SK-N-SH treated with all-trans-retinoic acid at 6 μM for 48 hours (cell line): ENCODE data around the gene XPO6.

ENCODE experiments used
- ATAC-seq: fragments of 200-7000 bp; cut with Tn5 transposase; 3 replicates; pipeline ENCODE4 v1.9.1; 2020; ENCODE audit warnings: mild to moderate bottlenecking, moderate library complexity
- ARNTL ChIP-seq: fragments of 450-650 bp; formaldehyde crosslinking; IDR thresholded peaks from 2 replicates; pipeline ENCODE4 v1.5.0; 2020; ENCODE audit warnings: low read depth, mild to moderate bottlenecking, moderate library complexity, borderline replicate concordance
- BACH2 ChIP-seq: fragments of 250-450 bp; sonication (Bioruptor Pico); IDR thresholded peaks from 2 replicates; pipeline ENCODE4 v1.9.0; 2021; ENCODE audit warnings: mild to moderate bottlenecking, borderline replicate concordance
- CSDC2 ChIP-seq: fragments of 250-450 bp; sonication (Bioruptor Pico); IDR thresholded peaks from 2 replicates; pipeline ENCODE4 v1.5.0; 2020; ENCODE audit warnings: mild to moderate bottlenecking, moderate library complexity
- ESRRG ChIP-seq: fragments of 250-450 bp; sonication (Bioruptor Pico); IDR thresholded peaks from 2 replicates; pipeline ENCODE4 v1.6.1; 2021; ENCODE audit warnings: mild to moderate bottlenecking
- GLIS3 ChIP-seq: fragments of 250-450 bp; sonication (Bioruptor Pico); IDR thresholded peaks from 2 replicates; pipeline ENCODE4 v1.5.0; 2020; ENCODE audit warnings: mild to moderate bottlenecking, moderate library complexity
- ISL1 ChIP-seq: fragments of 250-450 bp; sonication (Bioruptor Pico); IDR thresholded peaks from 2 replicates; pipeline ENCODE4 v2.1.2; 2022; ENCODE audit warnings: mild to moderate bottlenecking, moderate library complexity
- OSR1 ChIP-seq: fragments of 250-450 bp; sonication (Bioruptor Pico); IDR thresholded peaks from 2 replicates; pipeline ENCODE4 v1.8.0; 2022; ENCODE audit warnings: moderate library complexity, mild to moderate bottlenecking, inconsistent platforms
- PPARA ChIP-seq: fragments of 250-450 bp; sonication (Bioruptor Pico); IDR thresholded peaks from 2 replicates; pipeline ENCODE4 v1.5.0; 2020; ENCODE audit warnings: mild to moderate bottlenecking, borderline replicate concordance
- RARB ChIP-seq: fragments of 250-450 bp; sonication (Bioruptor Pico); IDR thresholded peaks from 2 replicates; pipeline ENCODE4 v1.8.0; 2021; ENCODE audit warnings: mild to moderate bottlenecking, moderate library complexity
- SNAI2 ChIP-seq: fragments of 250-450 bp; sonication (Bioruptor Pico); IDR thresholded peaks from 2 replicates; pipeline ENCODE4 v1.5.0; 2020; ENCODE audit warnings: mild to moderate bottlenecking, moderate library complexity
- TCF4 ChIP-seq: fragments of 250-450 bp; sonication (Bioruptor Pico); IDR thresholded peaks from 2 replicates; pipeline ENCODE4 v1.8.0; 2021; ENCODE audit warnings: mild to moderate bottlenecking, moderate library complexity, borderline replicate concordance
- TOX ChIP-seq: fragments of 250-450 bp; sonication (Bioruptor Pico); IDR thresholded peaks from 2 replicates; pipeline ENCODE4 v1.8.0; 2021; ENCODE audit warnings: mild to moderate bottlenecking, moderate library complexity, borderline replicate concordance
- ZC3H10 ChIP-seq: fragments of 250-450 bp; sonication (Bioruptor Pico); IDR thresholded peaks from 2 replicates; pipeline ENCODE4 v1.5.1; 2021; ENCODE audit warnings: mild to moderate bottlenecking, moderate library complexity
- ZFP3 ChIP-seq: fragments of 250-450 bp; sonication (Bioruptor Pico); IDR thresholded peaks from 2 replicates; pipeline ENCODE4 v1.5.0; 2020; ENCODE audit warnings: mild to moderate bottlenecking, moderate library complexity
- ZFP30 ChIP-seq: fragments of 450-650 bp; formaldehyde crosslinking; IDR thresholded peaks from 2 replicates; pipeline ENCODE4 v1.5.0; 2022; ENCODE audit warnings: mild to moderate bottlenecking, moderate library complexity
- ZNF565 ChIP-seq: fragments of 450-650 bp; formaldehyde crosslinking; conservative IDR thresholded peaks from 2 replicates; pipeline ENCODE4 v1.5.0; 2020; ENCODE audit warnings: low read depth, mild to moderate bottlenecking, moderate library complexity
- ZNF70 ChIP-seq: fragments of 450-650 bp; formaldehyde crosslinking; IDR thresholded peaks from 2 replicates; pipeline ENCODE4 v1.5.0; 2020; ENCODE audit warnings: mild to moderate bottlenecking, moderate library complexity
- ZNF8 ChIP-seq: fragments of 450-650 bp; formaldehyde crosslinking; IDR thresholded peaks from 2 replicates; pipeline ENCODE4 v1.5.0; 2020; ENCODE audit warnings: mild to moderate bottlenecking, moderate library complexity
- TF ChIP-seq, protein P1 (sequence below): fragments of 250-450 bp; sonication (Bioruptor Pico); IDR thresholded peaks from 2 replicates; pipeline ENCODE4 v1.5.1; 2020; ENCODE audit warnings: low read depth, mild to moderate bottlenecking, moderate library complexity
- TF ChIP-seq, protein P2 (sequence below): fragments of 250-450 bp; sonication (Bioruptor Pico); IDR thresholded peaks from 2 replicates; pipeline ENCODE4 v1.8.0; 2020; ENCODE audit warnings: mild to moderate bottlenecking, moderate library complexity, borderline replicate concordance
- TF ChIP-seq, protein P3 (sequence below): fragments of 250-450 bp; sonication (Bioruptor Pico); IDR thresholded peaks from 2 replicates; pipeline ENCODE4 v1.8.0; 2021; ENCODE audit warnings: low read depth, mild to moderate bottlenecking, moderate library complexity, borderline replicate concordance
- TF ChIP-seq, protein P4 (sequence below): fragments of 250-450 bp; sonication (Bioruptor Pico); IDR thresholded peaks from 2 replicates; pipeline ENCODE4 v1.5.0; 2020; ENCODE audit warnings: mild to moderate bottlenecking, moderate library complexity
- TF ChIP-seq, protein P5 (sequence below): fragments of 250-450 bp; sonication (Bioruptor Pico); IDR thresholded peaks from 2 replicates; pipeline ENCODE4 v1.5.1; 2021; ENCODE audit warnings: mild to moderate bottlenecking, moderate library complexity

XPO6 gene

DNA sequence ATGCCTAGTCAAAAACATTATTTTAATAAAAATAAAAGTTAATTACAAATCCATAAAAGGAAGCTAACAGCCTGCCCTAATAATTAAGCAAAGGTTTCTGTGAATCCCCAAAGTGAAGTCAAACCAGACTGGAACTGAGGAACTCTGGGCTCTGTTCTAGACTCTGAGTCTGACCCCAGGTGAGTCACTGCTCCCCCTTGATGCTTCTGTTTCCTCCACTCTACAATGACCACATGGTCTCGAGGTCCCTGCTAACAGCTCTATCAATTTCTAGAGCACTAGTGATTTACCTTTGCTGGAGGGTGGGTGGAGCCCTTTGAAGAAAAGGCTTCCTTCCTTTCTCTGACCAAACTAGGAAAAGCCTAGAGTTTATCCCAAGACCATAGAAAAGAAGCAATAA is 32.4 kb downstream of the XPO6 start:
- ATAC-seq, result no peak
- TF ChIP-seq GLIS3 (CRISPR knock-in tag) (no peak), RARB (CRISPR knock-in tag) (no peak), ARNTL (CRISPR knock-in tag) (no peak), ZFP30 (no peak), CSDC2 (CRISPR knock-in tag) (no peak)
- TF ChIP-seq, protein P1, sequence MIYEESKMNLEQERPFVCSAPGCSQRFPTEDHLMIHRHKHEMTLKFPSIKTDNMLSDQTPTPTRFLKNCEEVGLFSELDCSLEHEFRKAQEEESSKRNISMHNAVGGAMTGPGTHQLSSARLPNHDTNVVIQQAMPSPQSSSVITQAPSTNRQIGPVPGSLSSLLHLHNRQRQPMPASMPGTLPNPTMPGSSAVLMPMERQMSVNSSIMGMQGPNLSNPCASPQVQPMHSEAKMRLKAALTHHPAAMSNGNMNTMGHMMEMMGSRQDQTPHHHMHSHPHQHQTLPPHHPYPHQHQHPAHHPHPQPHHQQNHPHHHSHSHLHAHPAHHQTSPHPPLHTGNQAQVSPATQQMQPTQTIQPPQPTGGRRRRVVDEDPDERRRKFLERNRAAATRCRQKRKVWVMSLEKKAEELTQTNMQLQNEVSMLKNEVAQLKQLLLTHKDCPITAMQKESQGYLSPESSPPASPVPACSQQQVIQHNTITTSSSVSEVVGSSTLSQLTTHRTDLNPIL (CRISPR knock-in tag), result no peak
- TF ChIP-seq, all 23 proteins: peak for 0

DNA sequence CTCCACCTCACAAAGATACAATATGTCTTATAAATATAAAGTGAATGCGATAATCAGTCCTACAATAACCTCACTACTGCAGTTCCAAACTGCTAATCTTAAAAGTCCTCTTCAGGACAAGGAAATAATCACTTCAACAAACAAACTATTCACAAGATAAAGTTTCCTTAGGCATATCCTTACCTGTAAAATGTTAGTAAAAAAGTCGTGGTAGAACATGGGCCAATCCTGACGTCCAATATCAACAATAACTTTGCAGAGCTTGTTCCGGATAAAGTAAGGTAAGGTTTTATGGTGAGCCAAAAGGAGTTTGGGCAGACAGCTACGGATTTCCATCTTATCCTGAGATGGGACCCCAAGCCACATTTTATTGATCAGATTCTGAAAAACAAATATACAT is 36.0 kb downstream of the XPO6 start:
- no peak for TF ChIP-seq ESRRG (CRISPR knock-in tag)
- TF ChIP-seq, protein P2, sequence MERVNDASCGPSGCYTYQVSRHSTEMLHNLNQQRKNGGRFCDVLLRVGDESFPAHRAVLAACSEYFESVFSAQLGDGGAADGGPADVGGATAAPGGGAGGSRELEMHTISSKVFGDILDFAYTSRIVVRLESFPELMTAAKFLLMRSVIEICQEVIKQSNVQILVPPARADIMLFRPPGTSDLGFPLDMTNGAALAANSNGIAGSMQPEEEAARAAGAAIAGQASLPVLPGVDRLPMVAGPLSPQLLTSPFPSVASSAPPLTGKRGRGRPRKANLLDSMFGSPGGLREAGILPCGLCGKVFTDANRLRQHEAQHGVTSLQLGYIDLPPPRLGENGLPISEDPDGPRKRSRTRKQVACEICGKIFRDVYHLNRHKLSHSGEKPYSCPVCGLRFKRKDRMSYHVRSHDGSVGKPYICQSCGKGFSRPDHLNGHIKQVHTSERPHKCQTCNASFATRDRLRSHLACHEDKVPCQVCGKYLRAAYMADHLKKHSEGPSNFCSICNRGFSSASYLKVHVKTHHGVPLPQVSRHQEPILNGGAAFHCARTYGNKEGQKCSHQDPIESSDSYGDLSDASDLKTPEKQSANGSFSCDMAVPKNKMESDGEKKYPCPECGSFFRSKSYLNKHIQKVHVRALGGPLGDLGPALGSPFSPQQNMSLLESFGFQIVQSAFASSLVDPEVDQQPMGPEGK (CRISPR knock-in tag), result no peak
- TF ChIP-seq ARNTL (CRISPR knock-in tag), result no peak
- no peak for TF ChIP-seq BACH2
- no peak for TF ChIP-seq ZC3H10 (CRISPR knock-in tag)
- no peak for TF ChIP-seq ZFP3 (CRISPR knock-in tag)
- no peak for TF ChIP-seq OSR1 (CRISPR knock-in tag)
- TF ChIP-seq RARB (CRISPR knock-in tag), result no peak
- TF ChIP-seq TCF4, result no peak
- TF ChIP-seq, protein P3, sequence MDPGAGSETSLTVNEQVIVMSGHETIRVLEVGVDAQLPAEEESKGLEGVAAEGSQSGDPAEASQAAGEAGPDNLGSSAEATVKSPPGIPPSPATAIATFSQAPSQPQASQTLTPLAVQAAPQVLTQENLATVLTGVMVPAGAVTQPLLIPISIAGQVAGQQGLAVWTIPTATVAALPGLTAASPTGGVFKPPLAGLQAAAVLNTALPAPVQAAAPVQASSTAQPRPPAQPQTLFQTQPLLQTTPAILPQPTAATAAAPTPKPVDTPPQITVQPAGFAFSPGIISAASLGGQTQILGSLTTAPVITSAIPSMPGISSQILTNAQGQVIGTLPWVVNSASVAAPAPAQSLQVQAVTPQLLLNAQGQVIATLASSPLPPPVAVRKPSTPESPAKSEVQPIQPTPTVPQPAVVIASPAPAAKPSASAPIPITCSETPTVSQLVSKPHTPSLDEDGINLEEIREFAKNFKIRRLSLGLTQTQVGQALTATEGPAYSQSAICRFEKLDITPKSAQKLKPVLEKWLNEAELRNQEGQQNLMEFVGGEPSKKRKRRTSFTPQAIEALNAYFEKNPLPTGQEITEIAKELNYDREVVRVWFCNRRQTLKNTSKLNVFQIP (CRISPR knock-in tag), result no peak
- TF ChIP-seq, protein P4, sequence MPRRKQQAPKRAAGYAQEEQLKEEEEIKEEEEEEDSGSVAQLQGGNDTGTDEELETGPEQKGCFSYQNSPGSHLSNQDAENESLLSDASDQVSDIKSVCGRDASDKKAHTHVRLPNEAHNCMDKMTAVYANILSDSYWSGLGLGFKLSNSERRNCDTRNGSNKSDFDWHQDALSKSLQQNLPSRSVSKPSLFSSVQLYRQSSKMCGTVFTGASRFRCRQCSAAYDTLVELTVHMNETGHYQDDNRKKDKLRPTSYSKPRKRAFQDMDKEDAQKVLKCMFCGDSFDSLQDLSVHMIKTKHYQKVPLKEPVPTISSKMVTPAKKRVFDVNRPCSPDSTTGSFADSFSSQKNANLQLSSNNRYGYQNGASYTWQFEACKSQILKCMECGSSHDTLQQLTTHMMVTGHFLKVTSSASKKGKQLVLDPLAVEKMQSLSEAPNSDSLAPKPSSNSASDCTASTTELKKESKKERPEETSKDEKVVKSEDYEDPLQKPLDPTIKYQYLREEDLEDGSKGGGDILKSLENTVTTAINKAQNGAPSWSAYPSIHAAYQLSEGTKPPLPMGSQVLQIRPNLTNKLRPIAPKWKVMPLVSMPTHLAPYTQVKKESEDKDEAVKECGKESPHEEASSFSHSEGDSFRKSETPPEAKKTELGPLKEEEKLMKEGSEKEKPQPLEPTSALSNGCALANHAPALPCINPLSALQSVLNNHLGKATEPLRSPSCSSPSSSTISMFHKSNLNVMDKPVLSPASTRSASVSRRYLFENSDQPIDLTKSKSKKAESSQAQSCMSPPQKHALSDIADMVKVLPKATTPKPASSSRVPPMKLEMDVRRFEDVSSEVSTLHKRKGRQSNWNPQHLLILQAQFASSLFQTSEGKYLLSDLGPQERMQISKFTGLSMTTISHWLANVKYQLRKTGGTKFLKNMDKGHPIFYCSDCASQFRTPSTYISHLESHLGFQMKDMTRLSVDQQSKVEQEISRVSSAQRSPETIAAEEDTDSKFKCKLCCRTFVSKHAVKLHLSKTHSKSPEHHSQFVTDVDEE (CRISPR knock-in tag), result no peak
- TF ChIP-seq ZNF70 (CRISPR knock-in tag), result no peak
- TF ChIP-seq GLIS3 (CRISPR knock-in tag), result no peak
- no peak for TF ChIP-seq ZNF565 (CRISPR knock-in tag)
- TF ChIP-seq ZNF8, result no peak
- TF ChIP-seq ISL1, result no peak
- TF ChIP-seq PPARA, result no peak
- TF ChIP-seq, protein P1 (CRISPR knock-in tag), result no peak
- TF ChIP-seq ZFP30, result no peak
- no peak for ATAC-seq

DNA sequence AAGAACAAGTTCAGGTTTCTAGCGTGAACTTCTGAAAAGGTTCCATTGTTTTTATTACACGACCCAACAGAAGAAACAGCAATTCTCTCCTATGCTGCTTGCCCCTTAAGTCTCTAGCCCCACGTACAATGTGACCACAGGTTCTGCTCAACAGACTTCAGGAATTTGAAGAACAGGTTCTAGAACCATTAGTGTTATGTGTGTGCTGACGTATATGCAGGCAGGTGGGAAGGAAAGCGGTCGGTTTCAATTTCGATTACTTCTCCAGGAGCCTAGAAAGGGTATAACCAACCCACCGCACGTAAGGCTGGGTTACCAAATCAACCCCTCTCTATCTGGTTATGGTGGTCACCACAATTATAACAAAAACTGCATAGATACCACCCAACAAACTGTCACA is 39.4 kb downstream of the XPO6 start:
- TF ChIP-seq PPARA, result no peak
- no peak for TF ChIP-seq OSR1 (CRISPR knock-in tag)
- no peak for TF ChIP-seq CSDC2 (CRISPR knock-in tag)
- no peak for TF ChIP-seq RARB (CRISPR knock-in tag)
- TF ChIP-seq TCF4, result no peak
- TF ChIP-seq ZNF70 (CRISPR knock-in tag), result no peak
- TF ChIP-seq TOX, result no peak
- no peak for TF ChIP-seq GLIS3 (CRISPR knock-in tag)
- no peak for TF ChIP-seq ZC3H10 (CRISPR knock-in tag)
- no peak for TF ChIP-seq ZNF565 (CRISPR knock-in tag)
- TF ChIP-seq, protein P3 (CRISPR knock-in tag), result no peak
- no peak for TF ChIP-seq SNAI2 (CRISPR knock-in tag)
- TF ChIP-seq, protein P2 (CRISPR knock-in tag), result no peak
- TF ChIP-seq ARNTL (CRISPR knock-in tag), result no peak
- TF ChIP-seq, protein P5, sequence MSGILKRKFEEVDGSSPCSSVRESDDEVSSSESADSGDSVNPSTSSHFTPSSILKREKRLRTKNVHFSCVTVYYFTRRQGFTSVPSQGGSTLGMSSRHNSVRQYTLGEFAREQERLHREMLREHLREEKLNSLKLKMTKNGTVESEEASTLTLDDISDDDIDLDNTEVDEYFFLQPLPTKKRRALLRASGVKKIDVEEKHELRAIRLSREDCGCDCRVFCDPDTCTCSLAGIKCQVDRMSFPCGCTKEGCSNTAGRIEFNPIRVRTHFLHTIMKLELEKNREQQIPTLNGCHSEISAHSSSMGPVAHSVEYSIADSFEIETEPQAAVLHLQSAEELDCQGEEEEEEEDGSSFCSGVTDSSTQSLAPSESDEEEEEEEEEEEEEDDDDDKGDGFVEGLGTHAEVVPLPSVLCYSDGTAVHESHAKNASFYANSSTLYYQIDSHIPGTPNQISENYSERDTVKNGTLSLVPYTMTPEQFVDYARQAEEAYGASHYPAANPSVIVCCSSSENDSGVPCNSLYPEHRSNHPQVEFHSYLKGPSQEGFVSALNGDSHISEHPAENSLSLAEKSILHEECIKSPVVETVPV (CRISPR knock-in tag), result no peak
- TF ChIP-seq, all 23 proteins: peak for 0

More for the DNA sequence above, 39.4 kb downstream of the XPO6 start:
- no peak for ATAC-seq
